ENCODE data around the gene HSPB9.
A peak's percentile ranks its signal among the peaks of the same experiment; 100 is the strongest.

Gene HSPB9

DNA sequence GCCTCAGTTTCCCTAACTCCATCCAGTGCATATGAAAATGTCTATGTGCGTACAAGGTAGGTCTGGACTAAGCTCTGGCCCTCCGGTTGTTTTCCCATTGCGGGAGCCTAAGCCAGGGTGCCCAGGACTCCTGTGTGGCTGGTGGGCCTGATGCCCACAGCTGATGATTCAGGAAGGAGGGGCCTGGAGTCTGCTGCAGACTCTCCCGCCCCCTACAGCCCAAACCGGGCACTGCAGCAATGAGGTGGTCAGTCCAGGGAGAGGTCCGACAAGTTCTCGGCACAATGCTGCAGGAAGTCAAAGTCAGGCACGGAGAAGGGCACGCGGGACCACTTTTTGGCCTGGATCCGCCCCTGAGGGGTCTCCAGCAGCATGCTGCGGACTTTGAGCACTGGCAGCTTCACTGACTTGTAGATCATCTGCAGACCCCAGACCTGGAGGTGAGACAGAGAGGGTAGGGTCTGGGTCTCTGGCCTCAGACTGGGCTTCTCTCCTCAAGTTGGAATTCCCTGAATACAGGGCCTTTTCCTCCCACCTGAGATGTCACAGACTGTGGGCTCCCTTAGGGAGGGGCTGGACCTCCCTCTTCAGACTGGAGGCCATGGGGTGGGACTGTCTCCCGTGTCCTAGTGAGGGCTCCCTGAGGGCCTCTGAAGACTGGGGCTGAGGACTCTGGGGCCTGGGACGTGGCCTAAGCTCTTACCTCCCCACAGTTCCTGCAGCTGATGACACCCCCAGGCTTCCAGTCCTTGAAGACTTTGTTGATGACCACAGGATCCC lies 20.9 kb upstream of the HSPB9 start:
- peak in 1 of 2 donors; percentile 41 for DNase-seq (ENCODE audit: low read depth in 2 of 2)

DNA sequence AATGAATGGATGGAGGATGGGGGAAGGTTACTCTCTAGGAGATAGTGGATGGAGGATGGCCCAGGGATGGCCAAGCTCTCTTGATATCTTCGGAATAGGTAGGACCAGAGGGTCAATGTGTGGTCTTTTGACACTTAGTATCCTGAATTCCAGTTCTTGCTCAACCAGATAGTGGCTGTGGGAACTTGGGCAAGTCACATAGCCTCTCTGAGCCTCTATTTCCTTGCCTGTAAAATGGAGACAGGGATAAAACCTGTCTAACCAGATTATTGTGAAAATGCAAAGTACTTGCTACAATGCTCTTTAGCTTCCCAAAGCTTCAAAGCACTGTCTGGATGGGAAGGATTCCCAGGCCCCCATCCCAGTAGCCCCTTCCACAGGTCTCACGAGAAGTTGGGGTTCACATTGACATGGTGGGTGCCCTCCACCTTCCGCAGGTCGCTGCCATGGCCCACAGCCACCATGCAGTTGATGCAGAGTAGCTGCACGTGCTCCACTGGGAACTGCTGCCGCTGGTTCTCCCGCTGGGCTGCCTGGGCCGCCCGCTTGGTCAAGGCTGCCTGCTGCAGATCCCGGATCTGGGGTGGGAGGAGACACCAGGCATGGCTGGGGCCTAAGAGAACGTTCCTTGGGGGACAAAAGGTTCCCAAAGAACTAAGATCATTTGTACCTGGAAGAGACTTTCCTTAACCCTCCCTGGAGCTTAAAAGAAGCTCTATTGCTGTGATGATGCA lies 19.2 kb upstream of the HSPB9 start:
- DNase-seq (ENCODE audit: low read depth in 2 of 2), result no peak

DNA sequence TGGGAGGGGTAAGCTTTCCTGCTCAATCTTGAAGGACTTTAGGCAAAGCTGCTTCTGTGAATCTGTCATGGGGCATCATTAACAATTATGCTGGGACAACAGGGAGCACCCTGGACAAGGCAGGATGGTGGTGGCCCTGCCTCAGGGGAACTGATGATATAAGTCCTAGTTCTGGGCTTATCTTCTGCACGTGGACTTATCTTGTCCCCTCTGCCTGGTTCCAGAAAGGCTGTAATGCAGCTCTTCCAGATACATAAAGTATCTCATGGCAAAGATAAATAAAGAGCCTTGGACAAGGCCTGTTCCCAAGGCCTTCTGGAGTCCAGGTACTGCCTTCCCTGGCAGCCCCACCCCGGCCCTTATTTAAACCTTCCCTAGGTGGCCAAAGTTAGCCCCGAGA lies 18.3 kb upstream of the HSPB9 start:
- no peak for DNase-seq (ENCODE audit: low read depth in 2 of 2)

DNA sequence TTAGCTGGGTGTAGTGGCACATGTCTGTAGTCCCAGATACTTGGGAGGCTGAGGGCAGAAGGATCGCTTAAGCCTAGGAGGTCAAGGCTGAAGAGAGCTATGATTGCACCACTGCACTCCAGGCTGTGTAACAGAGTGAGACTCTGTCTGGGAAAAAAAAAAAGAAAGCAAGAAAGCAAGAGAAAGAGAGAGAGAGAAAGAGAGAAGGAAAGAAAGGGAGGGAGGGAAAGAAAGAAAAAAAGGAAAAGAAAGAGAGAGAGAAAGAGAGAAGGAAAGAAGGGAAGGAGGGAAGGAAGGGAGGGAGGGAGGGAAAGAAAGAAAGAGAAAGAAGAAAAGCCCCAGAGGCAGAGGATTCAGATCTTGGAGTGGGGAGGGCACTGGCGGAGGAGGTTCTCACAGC lies 16.6 kb upstream of the HSPB9 start:
- no peak for DNase-seq (ENCODE audit: low read depth in 2 of 2)

DNA sequence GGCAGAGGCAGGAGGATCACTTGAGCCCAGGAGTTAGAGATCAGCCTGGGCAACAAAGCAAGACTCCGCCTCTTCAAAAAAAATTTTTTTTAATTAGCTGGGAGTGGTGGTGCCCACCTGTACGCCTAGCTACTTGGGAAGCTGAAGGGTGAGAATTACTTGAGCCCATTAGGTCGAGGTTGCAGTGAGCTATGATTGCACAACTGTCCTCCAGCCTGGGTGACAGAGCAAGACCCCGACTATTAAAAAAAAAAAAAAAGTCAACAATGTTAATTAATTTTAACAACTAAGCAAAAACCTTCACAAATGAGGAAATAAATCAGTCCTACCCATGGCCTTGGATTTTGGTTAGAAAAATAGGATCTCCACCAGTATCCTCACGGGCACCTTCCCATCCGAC lies 15.5 kb upstream of the HSPB9 start:
- DNase-seq (ENCODE audit: low read depth in 2 of 2), result no peak

DNA sequence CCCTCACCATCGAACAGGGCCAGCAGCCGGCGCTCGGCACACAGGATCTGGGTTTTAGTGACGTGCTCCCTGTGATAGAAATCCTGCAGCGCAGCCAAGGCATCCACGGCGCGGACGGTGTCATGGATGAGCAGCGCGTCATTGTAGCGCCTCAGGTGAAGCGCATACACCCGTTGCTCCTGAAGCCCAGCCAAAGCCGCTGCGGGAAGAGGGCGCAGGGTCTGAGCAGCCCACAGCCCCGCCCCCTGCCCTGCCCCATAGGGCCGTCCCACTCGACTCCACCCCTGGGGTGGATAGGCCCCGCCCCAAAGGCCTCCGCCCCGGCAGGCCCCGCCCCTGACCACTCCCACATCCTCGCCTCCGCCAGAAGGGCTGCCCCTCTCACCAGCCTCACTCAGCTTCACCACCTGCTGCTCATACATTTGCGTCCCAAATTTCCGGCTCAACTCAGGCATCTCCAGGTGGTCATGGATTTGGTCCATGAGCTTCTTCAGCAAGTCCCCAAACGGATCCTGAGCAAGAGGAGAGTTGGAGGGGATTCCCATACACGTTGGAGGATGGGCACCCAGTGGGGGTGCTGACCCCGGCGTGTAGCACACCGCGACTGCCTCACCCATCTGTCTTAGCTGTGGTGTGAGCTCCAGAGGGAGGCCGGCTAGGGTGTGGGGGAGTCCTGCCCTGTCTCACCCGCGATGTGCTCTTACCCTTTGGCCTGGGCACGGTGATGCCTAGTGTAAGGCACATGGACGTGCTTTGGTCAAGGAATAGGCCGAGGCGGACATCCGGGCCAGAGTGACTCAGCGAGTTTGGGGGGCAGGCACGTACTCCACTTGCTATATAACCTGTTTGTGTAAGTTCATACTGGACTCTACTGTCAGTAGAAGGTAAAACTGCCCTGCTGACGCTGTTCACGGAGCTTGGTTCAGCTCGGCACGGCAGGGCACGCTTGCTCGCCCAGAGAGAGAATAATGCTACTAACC lies 14.7 kb upstream of the HSPB9 start:
- peak; percentile 83 to 87 for DNase-seq (ENCODE audit: low read depth in 2 of 2)

DNA sequence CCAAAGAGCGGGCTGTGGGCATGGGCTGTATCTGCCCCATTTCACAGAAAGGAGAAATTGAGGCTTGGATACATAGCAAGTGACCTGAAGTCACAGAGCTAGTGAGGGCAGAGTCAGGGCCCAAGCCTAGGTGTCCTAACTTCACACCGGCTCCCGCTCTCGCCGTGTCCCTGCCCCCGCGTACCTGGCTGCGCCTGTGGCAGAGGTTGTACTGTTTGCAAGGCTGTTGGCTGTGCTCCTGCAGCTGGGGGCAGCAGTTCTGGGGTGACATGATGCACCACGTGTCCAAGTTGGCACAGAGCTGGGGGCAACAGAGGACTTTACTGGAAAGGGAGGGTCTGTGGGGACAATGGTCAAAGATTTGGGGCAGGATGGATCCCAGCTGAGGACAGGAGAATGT lies 13.5 kb upstream of the HSPB9 start:
- no peak for DNase-seq (ENCODE audit: low read depth in 2 of 2)

DNA sequence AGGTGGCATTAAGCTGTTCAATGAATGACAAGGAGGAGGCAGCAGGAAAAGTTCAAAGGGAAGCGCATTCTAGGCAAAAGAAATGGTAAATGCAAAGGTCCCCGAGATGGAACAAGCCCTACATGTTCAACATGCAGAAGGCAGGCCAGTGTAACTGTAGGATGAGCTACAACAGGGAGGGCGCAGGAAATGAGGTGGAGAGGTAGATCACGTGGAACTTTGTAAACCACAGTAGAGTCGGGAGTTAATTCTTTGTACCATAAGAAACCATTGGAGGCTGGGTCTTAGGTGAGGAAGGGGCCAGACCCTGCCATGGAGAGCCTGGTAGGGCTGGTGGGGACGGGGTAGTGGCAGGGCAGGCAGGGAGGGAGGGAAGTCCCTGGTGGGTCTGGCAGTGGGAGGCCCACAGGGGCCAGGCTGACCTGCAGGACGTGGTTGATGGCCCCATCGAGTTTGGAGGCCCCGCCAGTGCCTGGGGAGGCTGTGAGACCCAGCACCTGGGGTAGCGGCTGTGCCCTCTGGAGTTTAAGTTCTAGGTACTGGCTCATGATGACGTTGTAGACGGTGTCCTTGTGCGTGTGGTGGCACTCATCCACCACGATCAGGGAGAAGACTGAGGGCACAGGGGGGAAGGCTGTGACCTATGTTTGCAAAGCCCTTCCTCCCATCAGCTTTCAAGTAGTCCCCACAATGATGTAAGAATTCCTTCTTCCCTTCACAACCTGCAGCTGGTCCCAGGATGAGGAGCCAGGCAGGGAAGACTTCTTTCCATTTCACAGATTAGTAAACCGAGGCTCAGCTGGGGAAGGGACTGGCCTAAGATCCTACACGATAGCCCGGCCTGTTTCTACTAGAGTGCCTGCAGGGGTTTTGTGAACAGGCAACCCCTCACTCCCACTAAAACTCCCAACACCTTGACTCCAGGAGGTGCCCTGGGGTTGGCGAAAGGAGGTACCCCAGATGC lies 12.0 kb upstream of the HSPB9 start:
- DNase-seq (ENCODE audit: low read depth in 2 of 2), result no peak

DNA sequence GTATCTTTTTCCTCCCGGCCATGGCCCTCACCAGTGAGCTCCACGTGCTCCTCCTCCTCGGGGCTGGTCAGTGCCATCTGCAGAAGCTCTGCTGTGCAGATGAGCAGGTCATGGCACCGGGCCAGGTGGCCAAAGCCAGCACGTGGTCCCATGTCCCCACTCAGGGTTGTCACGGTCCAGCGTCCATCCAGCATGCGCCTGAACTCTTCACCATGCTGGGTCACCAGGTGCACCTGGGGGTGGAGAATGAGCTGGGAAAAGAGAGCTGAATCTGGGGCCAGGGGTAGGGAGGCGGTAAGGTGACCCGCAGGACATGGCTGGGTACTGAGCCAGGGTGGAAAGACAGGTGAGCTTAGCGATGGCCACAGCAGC lies 11.4 kb upstream of the HSPB9 start:
- DNase-seq (ENCODE audit: low read depth in 2 of 2), result no peak

DNA sequence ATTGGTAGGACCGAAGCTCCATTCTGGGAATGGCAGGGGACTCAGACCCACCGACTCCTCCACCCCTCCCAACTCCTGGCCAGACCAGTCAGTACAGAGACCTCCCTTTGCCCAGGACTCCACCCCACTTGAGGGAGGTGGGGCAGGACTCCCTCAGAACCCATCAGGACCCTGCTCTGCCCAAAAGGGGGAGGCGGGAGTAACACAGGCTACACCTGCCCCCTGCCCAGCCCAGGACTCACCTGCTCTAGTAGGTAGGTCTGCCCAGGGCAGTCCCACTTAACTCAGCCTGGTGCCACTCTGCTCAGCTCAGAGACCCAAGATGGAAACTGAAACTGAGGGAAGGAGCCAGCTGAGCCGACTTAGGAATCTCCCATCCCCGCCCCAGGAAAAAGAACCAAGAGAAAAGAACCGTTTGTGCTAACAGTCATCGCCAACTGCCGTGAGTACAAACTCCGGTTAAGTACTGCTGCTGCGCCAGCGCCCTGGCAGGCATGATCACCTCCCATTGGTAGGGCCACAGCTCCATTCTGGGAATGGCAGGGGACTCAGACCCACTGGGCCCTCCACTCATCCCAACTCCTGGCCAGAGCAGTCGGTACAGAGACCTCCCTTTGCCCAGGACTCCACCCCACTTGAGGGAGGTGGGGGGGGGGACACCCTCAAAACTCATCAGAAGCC lies 10.6 kb upstream of the HSPB9 start:
- no peak for DNase-seq (ENCODE audit: low read depth in 2 of 2)

DNA sequence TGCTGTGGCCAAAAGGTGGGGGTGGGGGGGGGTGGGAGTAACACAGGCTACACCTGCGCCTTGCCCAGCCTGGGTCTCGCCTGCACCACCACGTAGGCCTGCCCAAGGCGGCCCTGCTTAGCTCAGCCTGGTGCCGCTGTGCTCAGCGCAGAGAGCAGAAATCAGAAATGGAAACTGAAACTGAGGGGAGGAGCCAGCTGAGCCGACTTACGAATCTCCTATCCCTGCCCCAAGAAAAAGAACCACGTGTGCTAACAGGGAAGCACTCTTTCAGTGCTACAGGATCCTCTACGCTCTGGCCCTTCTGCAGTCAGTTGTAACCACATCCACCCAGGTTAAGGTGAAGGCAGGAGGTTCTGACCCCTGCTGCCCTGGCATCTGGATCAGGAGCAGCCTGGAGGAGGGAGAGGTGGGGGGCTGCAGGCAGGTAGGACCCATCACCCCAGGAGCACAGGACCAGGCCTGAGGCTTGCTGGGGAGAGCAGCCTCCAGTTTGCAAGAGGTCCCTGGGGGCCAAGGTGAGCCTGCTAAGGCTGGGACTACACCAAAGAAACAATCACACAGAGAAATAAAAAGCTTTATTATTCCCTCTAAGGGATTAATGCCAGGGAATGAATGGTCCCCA lies 9.9 kb upstream of the HSPB9 start, which contains the start of gene DHX58:
DHX58 (minus strand) TSS at position 163 of the 625 bp plus-strand sequence. CDS start 822 bp downstream, outside the sequence.
- DNase-seq (ENCODE audit: low read depth in 2 of 2), result peak; percentile 43 to 54

DNA sequence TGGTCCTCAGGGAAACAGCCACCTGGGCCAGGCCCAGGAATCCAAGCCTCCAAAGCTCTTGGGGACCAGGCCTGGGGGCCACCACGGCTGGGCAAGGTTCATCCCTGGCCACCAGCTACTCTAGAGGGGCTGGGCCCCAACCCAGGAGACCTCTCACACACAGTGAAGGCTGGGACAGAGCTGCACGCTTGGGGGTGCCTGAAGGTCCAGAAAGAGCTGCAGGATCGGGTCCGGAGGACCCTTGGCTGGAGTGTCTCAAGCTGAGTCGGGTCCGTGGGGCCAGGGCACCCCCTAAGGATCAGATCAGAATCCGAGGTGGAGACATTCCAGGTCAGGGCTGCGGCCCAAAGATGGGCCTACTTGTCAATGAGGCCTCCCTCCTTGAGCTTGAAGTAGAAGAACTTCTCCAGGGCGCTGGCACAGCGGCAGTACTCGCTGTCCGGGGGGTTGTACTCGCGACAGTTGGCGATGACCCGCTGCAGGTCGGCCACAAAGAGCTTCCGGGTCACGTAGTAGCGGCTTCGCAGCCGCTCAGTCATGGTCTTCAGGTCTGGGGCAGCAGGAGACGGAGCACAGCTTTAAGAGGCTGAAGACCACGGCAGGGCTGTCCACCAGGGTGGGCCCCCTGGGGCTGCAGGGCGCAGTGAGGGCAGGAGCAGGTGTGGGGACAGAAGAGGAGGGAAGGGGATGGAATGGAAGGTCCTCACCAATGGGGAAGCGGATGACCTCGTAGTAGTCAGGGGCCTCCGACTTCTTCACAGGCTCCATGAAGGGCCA lies 9.1 kb upstream of the HSPB9 start:
- no peak for DNase-seq (ENCODE audit: low read depth in 2 of 2)

DNA sequence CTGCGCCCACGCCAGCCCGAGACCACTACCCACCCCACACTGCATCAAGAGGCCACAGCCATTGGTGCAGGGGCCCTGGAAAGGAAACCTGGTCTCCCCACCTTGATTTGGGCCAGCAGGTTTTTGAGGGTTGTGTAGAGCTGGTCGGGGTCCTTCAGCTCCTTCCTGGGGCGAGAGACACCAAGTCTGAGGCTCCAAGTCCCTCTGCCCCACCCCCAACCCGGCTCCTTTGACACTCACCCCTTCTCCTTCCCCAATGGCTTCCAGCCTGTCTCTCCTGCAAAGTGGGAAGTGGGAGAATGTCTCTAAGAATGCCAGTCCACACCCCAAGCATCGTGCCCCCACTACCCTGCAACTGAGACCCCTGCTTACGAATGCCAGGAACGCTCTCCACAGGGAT lies 8.5 kb upstream of the HSPB9 start:
- no peak for DNase-seq (ENCODE audit: low read depth in 2 of 2)

DNA sequence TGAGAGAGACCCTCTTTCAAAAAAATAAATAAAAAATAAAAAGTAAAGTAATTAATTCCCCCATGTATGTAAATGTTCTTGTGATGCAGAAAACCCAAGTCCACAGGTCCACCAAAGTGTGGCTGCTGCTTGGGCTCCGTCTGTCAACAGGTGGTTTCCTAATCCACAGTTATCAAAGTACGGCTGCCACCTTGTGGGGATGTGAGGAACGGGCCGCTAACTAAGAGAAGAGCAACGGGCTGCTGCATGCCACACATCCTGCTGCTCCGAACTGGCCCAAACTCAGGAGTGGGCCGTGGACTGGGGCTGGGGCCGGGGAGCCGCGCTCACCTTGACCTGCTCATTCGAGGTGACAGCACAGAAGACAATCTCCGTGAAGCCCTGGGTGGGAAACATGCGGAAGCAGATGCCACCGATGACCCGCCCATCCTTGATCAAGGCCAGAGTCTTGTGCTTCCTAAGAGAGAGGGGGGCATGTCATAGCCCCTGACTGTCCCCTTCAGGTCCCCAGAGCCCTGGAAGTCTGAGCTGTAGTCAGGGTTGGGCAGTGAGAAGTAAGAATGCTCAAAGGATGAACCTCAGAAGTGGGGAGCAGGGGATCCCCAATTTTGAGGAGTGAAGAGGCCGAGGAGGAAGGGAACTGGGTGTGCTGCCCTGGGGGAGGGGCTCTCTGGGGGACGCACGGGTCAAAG lies 5.8 kb upstream of the HSPB9 start:
- peak; percentile 65 to 71 for DNase-seq (ENCODE audit: low read depth in 2 of 2)

DNA sequence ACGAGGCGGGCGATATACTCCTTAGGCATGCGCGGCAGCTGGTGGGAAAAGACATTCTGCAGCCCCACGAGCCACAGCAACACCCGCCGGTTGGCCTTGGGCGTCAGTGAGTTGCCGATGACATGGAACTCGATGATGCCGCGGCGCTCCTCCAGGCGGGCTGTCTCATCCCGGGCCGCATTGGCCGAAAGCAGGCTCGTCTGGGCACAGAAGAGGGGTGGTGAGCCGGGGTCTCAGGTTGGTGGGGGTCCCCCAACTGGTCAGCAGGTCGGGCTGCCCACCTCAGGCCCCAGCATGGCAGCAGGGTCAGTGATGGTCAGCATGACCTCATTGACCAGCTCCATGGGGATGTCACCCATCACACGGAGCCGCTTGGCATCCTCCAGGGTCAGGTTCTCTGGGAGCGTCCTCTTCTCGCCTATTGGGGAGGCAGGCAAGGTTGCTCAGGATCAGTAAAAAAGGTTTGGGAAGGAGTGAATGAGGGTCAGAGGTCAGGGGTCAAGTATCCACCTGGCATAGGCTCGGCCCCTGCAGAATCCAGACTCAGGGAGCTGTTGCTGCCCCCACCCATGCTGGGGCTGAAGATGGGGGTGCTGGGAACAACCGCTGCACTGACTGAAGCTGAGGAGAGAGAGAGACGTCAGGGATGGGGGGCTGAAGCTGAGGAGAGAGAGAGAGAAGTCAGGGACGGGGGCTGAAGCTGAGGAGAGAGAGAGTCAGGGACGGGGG lies 5.0 kb upstream of the HSPB9 start:
- no peak for DNase-seq (ENCODE audit: low read depth in 2 of 2)

DNA sequence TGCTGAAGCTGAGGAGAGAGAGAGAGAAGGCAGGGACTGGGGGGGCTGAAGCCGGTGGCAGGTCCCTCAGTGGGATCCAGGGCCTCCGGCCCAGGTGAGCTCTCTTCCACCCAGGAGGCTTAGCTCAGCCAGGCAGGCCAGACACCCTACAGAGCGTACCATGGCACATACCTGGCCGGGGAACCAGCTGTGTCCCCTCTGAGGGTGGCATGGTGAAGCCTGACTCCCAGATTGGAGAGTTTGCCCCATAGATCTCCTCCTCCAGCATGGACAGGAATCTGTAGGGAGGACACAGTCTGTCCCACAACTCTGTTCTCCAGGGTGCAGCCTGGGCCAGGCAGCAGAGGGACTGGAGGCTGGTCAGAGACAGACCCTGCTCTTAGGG lies 4.5 kb upstream of the HSPB9 start:
- no peak for DNase-seq (ENCODE audit: low read depth in 2 of 2)

DNA sequence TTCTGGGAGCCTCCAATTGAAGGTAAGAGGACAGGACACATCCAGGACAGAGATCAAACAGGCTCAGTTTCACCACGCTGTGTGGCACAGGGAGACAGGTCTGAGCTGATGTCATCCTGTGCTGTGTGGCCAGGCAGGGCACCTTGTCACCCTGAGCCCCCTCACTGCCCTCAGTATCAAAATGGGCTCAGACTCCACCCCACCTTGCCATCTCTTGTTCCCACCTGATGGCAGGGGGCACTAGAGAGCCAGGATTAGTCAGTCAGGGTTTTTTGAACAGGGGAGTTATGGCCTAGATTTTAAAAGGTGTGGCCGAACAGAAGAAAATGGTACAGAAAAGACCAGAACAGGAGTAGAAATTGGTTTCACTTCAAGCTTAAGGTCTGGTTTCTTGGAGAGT lies 4.1 kb upstream of the HSPB9 start:
- no peak for DNase-seq (ENCODE audit: low read depth in 2 of 2)

DNA sequence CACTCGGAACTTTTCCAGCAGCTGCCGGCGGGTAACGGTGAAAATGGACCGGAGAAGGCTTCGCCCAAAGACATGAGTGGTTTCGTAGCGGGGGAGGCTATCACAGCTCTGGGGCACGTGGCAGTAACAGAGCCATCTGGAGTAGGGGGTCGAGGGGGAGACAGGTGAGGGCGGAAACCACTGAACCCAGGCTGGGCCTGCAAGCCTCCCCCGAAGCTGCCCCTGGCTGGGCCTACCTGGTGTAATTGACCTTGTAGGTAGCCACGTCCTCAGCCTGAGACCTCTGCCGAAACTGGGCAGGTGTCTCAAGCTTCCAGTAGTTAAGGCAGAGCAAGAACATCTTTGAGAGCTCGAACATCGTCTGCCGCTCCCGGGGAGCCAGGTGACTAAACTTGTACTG lies 3.3 kb upstream of the HSPB9 start:
- no peak for DNase-seq (ENCODE audit: low read depth in 2 of 2)

Data from stimulated activated CD8-positive, alpha-beta memory T cell treated with anti-CD3 and anti-CD28 coated beads, Interleukin-7, amount 100 ng/mL, for 1 hour (primary cell).